Measurements from ENCODE around the gene MOAP1.
"Not testable (repeated sequence)": the region's sequence is repeated elsewhere in the genome, so short reads cannot be mapped to it uniquely, and the experiment has no call there.

Gene MOAP1

DNA sequence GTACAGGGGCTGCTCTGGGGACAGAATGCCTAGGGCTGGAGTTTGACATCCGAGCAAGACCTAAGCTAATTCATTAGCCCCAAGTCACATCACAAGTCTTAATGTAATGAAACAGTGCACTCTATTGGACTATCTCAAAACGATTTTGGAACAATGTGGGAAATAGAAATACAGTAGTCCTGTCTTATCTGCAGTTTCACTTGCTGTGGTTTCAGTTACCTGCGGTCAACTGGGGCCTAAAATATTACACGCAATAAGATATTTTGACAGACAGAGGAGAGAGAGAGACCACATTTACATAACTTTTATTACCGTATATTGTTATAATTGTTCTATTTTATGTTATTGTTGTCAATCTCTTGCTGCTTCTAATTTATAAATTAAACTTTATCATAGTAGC is 21.1 kb downstream of the MOAP1 start:
- no peaks in the 10 kb centered on the region for H3K27me3 ChIP-seq (ENCODE audit: insufficient read depth, low read depth, severe bottlenecking)
- no peaks in the 10 kb centered on the region for H3K36me3 ChIP-seq
- H3K27ac ChIP-seq: no peak overlapping the region
- no peaks in the 10 kb centered on the region for H3K9me3 ChIP-seq (ENCODE audit: severe bottlenecking)
- TF ChIP-seq, protein P1, sequence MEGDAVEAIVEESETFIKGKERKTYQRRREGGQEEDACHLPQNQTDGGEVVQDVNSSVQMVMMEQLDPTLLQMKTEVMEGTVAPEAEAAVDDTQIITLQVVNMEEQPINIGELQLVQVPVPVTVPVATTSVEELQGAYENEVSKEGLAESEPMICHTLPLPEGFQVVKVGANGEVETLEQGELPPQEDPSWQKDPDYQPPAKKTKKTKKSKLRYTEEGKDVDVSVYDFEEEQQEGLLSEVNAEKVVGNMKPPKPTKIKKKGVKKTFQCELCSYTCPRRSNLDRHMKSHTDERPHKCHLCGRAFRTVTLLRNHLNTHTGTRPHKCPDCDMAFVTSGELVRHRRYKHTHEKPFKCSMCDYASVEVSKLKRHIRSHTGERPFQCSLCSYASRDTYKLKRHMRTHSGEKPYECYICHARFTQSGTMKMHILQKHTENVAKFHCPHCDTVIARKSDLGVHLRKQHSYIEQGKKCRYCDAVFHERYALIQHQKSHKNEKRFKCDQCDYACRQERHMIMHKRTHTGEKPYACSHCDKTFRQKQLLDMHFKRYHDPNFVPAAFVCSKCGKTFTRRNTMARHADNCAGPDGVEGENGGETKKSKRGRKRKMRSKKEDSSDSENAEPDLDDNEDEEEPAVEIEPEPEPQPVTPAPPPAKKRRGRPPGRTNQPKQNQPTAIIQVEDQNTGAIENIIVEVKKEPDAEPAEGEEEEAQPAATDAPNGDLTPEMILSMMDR (IDR thresholded peaks at IDR 0.05; ENCODE audit: low read depth, low read length): no peak
- no peak overlapping the region for H3K4me3 ChIP-seq (ENCODE audit: low read depth, low read length)
- DNase-seq: no peak

DNA sequence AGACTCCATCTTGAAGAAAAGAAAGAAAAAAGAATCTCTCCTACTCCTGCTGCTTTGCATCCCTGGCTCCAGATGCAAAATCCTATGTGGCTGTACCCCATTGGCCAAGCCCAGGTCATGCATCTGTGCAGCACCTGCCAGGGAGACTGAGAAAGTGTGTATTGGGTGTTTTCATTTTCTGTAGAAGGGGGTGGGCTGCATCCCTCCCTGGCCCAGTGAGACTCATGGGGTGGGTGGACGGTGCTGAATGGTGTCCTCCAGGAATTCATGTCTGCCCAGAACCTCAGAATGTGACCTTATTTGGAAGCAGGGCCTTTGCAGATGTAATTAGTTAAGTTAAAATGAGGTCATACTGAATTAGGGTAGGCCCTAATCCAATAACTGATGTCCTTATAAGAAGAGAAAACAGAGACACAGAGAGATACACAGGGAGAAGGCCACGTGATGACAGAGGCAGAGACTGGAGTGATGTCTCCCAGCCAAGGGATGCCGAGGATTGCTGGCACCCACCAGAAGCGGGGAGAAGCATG is 23.2 kb downstream of the MOAP1 start:
- Histone ChIP-seq H3K27ac (no peak overlapping the region), H3K36me3 (no peaks in the 10 kb centered on the region), H3K4me3 (ENCODE audit: low read depth, low read length) (no peak overlapping the region), H3K27me3 (ENCODE audit: insufficient read depth, low read depth, severe bottlenecking) (no peaks in the 10 kb centered on the region), H3K9me3 (ENCODE audit: severe bottlenecking) (no peaks in the 10 kb centered on the region)
- TF ChIP-seq, protein P1 (IDR thresholded peaks at IDR 0.05; ENCODE audit: low read depth, low read length): no peak
- DNase-seq: no peak

DNA sequence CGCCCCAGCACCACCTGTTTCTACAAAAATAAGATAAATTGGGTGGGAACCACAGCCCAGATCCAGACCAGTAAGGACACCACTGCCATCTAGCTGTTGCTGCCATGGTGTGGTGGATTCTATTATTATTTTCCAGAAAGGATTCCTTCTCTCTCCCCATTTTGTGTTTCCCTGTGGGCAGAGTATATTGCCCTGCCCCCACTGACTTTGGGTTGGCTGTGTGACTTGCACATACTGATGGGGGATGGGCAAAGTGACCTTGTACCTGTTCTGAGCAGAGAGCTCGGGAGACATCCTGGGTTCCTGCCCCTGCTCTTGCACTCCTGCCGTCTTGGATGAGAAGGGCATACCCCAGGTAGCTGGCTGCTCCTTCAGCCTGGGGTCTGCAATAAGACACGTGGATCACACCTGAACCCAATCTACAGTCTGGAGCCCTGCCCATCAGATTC is 24.3 kb downstream of the MOAP1 start:
- TF ChIP-seq, protein P1 (IDR thresholded peaks at IDR 0.05; ENCODE audit: low read depth, low read length): peak; percentile 47
- no peak overlapping the region for H3K27ac ChIP-seq
- peak; percentile 55 for DNase-seq

GRCh38 chr14:93159625-93160352 is 24.9 kb downstream of the MOAP1 start:
- H3K27ac ChIP-seq: peak overlapping the region; percentile 24; the same call in 1 of the 2 replicates
- H3K27me3 ChIP-seq (ENCODE audit: insufficient read depth, low read depth, severe bottlenecking); DNase-seq; H3K36me3 ChIP-seq; H3K9me3 ChIP-seq (ENCODE audit: severe bottlenecking); H3K4me3 ChIP-seq (ENCODE audit: low read depth, low read length): not testable (repeated sequence)

More for the DNA sequence above, 24.3 kb downstream of the MOAP1 start:
- no peaks in the 10 kb centered on the region for H3K36me3 ChIP-seq
- no peaks in the 10 kb centered on the region for H3K27me3 ChIP-seq (ENCODE audit: insufficient read depth, low read depth, severe bottlenecking)
- H3K9me3 ChIP-seq (ENCODE audit: severe bottlenecking): no peaks in the 10 kb centered on the region
- no peak overlapping the region for H3K4me3 ChIP-seq (ENCODE audit: low read depth, low read length)

DNA sequence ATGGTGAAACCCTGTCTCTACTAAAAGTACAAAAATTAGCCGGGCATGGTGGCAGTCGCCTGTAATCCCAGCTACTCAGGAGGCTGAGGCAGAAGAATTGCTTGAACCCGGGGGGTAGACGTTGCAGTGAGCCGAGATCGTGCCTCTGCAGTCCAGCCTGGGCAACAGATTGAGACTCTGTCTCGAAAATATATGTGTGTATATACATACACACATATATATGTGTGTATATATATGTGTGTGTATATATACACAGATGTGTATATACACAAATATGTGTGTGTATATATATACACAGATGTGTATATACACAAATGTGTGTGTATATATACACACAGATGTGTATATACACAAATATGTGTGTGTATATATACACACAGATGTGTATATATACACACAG is 26.3 kb downstream of the MOAP1 start:
- H3K4me3 ChIP-seq (ENCODE audit: low read depth, low read length); H3K36me3 ChIP-seq; H3K9me3 ChIP-seq (ENCODE audit: severe bottlenecking); H3K27ac ChIP-seq; DNase-seq; H3K27me3 ChIP-seq (ENCODE audit: insufficient read depth, low read depth, severe bottlenecking): not testable (repeated sequence)

GRCh38 chr14:93156693-93157369 is 27.9 kb downstream of the MOAP1 start:
- TF ChIP-seq, protein P1 (IDR thresholded peaks at IDR 0.05; ENCODE audit: low read depth, low read length): no peak
- no peak overlapping the region for H3K4me3 ChIP-seq (ENCODE audit: low read depth, low read length)
- H3K36me3 ChIP-seq: no peaks in the 10 kb centered on the region
- no peak for DNase-seq
- H3K27me3 ChIP-seq (ENCODE audit: insufficient read depth, low read depth, severe bottlenecking): no peaks in the 10 kb centered on the region
- no peak overlapping the region for H3K27ac ChIP-seq
- H3K9me3 ChIP-seq (ENCODE audit: severe bottlenecking): no peaks in the 10 kb centered on the region

Data from WERI-Rb-1 (cell line).